Measurements from ENCODE around the gene PLEKHA4. TPM values are rescaled to one million over a fixed set of nuclear protein-coding genes. Genes with fewer than 3 reads are reported as not detected.

PLEKHA4 gene
- total and polyA plus RNA-seq, 9 of the 15 experiments (the other 6 are each of a cell fraction or from before 2014, with no cell fraction given), result 0.07 to 30.8 (median 11.4) TPM

DNA sequence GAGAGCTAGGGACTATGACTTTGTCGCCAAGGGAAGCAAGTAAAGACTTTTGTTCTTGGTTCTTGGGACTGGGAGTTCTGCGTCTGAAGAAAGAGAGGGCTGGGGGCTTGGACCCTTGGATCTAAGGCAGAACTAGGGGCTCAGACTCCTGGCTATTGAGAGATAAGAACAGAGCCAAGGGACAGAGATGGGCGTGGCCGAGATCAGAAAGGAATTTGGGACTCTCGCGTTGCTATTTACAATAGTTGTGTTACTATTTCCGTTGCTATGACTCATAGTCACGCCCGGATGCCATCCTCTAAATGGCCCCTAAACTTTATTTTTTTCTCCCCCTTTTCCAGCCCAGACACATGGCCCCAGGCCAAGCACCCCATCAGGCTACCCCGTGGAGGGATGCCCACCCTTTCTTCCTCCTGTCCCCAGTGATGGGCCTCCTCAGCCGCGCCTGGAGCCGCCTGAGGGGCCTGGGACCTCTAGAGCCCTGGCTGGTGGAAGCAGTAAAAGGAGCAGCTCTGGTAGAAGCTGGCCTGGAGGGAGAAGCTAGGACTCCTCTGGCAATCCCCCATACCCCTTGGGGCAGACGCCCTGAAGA is 4.6 kb upstream of the PLEKHA4 start (continued):
- TF ChIP-seq TAF9B (IDR thresholded peaks at IDR 0.05; ENCODE audit: partially characterized antibody) (no peak), HNRNPK (IDR thresholded peaks at IDR 0.05; ENCODE audit: low read depth, low read length, poor library complexity, severe bottlenecking) (no peak), ZNF121 (CRISPR knock-in tag; conservative IDR thresholded peaks at IDR 0.05) (no peak), TCF3 (CRISPR knock-in tag; IDR thresholded peaks at IDR 0.05) (no peak; the same call in 1 of the 2 replicates), SIRT6 (IDR thresholded peaks at IDR 0.05; ENCODE audit: low read depth, low read length) (no peak), SP2 (IDR thresholded peaks at IDR 0.05; ENCODE audit: extremely low read depth, low read depth, low read length, poor library complexity, severe bottlenecking) (no peak), TOE1 (IDR thresholded peaks at IDR 0.05; ENCODE audit: borderline replicate concordance) (0 out of 2 replicates have a peak, but pooled peaks have one; percentile 29), TOE1 (CRISPR knock-in tag; IDR thresholded peaks at IDR 0.05; ENCODE audit: borderline replicate concordance, low read depth) (no peak), NELFE (IDR thresholded peaks at IDR 0.05; ENCODE audit: insufficient read depth, insufficient read length) (no peak), SLC30A9 (CRISPR knock-in tag; IDR thresholded peaks at IDR 0.05) (no peak), ZNF551 (CRISPR knock-in tag; IDR thresholded peaks at IDR 0.05) (no peak), RAD51 (IDR thresholded peaks at IDR 0.05; ENCODE audit: borderline replicate concordance, low read depth) (no peak), ARID2 (IDR thresholded peaks at IDR 0.05) (no peak), TFAM (CRISPR knock-in tag; conservative IDR thresholded peaks at IDR 0.05) (no peak), CEBPB (tag; IDR thresholded peaks at IDR 0.05) (no peak), RFX5 (IDR thresholded peaks at IDR 0.05; ENCODE audit: low read depth, low read length) (0 out of 2 replicates have a peak, but pooled peaks have one; percentile 9)
- TF ChIP-seq, protein P1, sequence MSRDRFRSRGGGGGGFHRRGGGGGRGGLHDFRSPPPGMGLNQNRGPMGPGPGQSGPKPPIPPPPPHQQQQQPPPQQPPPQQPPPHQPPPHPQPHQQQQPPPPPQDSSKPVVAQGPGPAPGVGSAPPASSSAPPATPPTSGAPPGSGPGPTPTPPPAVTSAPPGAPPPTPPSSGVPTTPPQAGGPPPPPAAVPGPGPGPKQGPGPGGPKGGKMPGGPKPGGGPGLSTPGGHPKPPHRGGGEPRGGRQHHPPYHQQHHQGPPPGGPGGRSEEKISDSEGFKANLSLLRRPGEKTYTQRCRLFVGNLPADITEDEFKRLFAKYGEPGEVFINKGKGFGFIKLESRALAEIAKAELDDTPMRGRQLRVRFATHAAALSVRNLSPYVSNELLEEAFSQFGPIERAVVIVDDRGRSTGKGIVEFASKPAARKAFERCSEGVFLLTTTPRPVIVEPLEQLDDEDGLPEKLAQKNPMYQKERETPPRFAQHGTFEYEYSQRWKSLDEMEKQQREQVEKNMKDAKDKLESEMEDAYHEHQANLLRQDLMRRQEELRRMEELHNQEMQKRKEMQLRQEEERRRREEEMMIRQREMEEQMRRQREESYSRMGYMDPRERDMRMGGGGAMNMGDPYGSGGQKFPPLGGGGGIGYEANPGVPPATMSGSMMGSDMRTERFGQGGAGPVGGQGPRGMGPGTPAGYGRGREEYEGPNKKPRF (IDR thresholded peaks at IDR 0.05; ENCODE audit: low read depth, low read length), result no peak
- TF ChIP-seq, protein P2, sequence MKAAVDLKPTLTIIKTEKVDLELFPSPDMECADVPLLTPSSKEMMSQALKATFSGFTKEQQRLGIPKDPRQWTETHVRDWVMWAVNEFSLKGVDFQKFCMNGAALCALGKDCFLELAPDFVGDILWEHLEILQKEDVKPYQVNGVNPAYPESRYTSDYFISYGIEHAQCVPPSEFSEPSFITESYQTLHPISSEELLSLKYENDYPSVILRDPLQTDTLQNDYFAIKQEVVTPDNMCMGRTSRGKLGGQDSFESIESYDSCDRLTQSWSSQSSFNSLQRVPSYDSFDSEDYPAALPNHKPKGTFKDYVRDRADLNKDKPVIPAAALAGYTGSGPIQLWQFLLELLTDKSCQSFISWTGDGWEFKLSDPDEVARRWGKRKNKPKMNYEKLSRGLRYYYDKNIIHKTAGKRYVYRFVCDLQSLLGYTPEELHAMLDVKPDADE (conservative IDR thresholded peaks at IDR 0.05; ENCODE audit: control insufficient read depth, low read depth, low read length), result no peak
- TF ChIP-seq, protein P3, sequence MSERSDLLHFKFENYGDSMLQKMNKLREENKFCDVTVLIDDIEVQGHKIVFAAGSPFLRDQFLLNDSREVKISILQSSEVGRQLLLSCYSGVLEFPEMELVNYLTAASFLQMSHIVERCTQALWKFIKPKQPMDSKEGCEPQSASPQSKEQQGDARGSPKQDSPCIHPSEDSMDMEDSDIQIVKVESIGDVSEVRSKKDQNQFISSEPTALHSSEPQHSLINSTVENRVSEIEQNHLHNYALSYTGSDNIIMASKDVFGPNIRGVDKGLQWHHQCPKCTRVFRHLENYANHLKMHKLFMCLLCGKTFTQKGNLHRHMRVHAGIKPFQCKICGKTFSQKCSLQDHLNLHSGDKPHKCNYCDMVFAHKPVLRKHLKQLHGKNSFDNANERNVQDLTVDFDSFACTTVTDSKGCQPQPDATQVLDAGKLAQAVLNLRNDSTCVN (CRISPR knock-in tag; IDR thresholded peaks at IDR 0.05), result no peak
- TF ChIP-seq, protein P4, sequence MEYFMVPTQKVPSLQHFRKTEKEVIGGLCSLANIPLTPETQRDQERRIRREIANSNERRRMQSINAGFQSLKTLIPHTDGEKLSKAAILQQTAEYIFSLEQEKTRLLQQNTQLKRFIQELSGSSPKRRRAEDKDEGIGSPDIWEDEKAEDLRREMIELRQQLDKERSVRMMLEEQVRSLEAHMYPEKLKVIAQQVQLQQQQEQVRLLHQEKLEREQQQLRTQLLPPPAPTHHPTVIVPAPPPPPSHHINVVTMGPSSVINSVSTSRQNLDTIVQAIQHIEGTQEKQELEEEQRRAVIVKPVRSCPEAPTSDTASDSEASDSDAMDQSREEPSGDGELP (CRISPR knock-in tag; IDR thresholded peaks at IDR 0.05; ENCODE audit: borderline replicate concordance), result no peak
- TF ChIP-seq, protein P5, sequence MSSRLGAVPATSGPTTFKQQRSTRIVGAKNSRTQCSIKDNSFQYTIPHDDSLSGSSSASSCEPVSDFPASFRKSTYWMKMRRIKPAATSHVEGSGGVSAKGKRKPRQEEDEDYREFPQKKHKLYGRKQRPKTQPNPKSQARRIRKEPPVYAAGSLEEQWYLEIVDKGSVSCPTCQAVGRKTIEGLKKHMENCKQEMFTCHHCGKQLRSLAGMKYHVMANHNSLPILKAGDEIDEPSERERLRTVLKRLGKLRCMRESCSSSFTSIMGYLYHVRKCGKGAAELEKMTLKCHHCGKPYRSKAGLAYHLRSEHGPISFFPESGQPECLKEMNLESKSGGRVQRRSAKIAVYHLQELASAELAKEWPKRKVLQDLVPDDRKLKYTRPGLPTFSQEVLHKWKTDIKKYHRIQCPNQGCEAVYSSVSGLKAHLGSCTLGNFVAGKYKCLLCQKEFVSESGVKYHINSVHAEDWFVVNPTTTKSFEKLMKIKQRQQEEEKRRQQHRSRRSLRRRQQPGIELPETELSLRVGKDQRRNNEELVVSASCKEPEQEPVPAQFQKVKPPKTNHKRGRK (tag; IDR thresholded peaks at IDR 0.05), result no peak
